HG03103 (cell line): ENCODE results near the gene SGMS1.
"Not testable (repeated sequence)": the region's sequence is repeated elsewhere in the genome, so short reads cannot be mapped to it uniquely, and the experiment has no call there.

ENCODE experiments used
- ATAC-seq: cut with Tn5 transposase; IDR thresholded peaks from one replicate; pipeline ENCODE4 v1.9.1; 2021; ENCODE audit warnings: low read depth; ENCODE audit not compliant: unreplicated experiment

The SGMS1 gene

GRCh38 chr10:50387732-50388073 lies 236.1 kb downstream of the SGMS1 start:
- no peak for ATAC-seq

DNA sequence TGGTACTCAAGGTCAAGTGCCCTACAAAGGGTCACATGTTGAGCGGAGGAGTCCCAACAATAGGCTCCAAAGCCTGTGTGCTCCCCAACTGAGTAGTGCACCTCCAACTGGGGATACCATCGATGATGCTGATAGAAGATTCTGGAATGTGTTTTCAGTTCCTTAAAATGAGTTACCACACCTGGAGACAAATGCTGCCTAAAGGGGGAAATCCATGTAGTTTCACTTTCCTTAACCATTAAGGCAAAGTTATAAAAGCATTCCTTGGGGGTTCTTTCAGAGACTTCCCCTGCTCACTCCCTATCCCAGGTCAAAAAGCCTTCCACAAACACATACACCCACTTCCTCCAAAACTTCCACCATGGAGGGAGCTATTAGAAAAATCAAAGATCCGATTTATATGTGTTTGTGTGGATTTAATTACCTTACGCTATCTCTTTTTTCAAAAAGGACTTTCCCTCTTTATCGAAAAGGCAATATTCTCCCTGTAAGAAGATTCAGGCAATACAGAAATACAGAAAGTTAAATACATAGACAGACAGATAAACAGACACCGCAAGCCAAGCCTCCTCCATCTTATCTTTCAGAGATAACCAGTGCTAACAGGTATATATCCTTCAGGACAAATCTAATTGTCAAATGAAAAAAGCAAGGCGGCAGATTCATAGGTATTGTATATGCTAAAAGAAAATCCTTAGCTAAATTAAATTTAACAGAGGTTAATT lies 236.6 kb downstream of the SGMS1 start:
- ATAC-seq = no peak

- no peak for ATAC-seq
Measured at GRCh38 chr10:50385624-50386023, 238.1 kb downstream of the SGMS1 start.

DNA sequence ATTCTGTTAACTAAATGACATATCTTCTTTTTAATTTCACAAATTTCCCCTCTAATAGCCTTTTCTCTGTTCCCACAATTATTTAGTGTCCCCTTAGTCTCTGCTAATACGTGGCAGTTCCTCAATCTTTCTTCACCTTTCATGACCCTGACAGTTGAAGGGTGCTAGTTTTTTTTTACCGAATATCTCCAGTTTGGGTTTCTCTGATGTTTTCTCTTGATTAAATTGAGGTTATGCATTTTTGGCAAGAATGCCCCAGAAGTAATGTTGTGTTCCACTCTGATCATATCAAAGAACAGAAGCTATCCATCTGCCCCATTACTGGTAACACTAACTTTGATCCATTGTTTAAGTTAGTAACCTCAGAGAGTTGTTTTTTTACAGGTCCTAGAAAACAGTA lies 238.9 kb downstream of the SGMS1 start:
- ATAC-seq = no peak

DNA sequence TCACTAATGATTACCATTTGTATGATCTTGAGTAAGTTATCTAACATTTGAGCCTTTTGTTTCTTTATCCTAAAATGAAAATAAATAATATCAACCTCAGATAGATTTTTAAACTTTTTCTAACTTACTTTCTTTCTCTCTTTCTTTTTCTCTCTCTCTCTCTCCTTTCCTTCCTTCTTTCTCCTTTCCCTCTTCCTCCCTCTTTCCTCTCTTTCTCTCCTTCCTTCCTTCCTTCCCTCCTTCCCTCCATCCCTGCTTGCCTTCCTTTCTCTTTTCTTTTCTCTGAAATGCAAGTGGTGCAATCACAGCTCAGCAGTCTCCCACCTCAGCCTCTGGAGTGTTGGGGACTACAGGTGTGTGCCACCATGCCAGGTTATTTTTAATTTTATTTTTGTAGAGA lies 239.5 kb downstream of the SGMS1 start:
- ATAC-seq = no peak

GRCh38 chr10:50382576-50383023 lies 241.2 kb downstream of the SGMS1 start:
- ATAC-seq = no peak

- no peak for ATAC-seq
Measured at GRCh38 chr10:50381642-50382041, 242.1 kb downstream of the SGMS1 start.

DNA sequence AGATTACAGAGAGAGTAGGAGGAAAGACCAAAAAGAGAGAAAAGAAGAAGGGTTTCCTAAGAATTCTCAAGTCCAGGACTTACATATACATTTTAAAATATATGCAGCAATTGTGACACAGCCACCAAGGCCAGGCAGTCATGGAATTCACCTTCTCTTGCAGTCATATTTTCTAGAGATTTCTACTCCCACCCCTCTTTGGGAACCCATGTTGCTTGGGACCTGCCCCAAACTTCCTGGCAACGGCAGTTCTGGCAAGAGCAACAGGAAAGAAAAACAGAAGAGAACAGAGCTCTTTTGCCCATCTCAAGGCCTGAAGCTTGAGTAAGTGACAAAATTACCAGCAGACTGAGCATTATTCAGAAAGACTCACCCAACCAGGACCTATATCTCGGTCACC lies 244.1 kb downstream of the SGMS1 start:
- ATAC-seq = no peak

DNA sequence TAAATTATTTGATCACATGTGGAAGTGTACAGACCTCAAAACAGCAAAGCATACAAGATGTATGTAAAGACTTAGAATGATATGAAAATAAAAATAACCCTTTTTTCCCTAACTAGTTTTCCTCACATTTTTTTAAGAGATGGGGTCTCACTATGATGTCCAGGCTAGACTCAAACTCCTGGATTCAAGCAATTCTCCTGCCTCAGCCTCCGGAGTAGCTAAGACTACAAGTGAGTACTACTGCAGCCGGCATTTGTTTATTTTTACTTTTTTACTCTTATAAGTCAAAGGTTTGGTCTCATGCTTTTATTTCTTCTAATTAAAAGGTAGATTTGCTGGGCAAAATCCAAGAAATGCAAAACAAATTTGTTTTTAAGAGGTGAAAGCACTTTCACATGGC lies 248.0 kb downstream of the SGMS1 start:
- no peak for ATAC-seq

DNA sequence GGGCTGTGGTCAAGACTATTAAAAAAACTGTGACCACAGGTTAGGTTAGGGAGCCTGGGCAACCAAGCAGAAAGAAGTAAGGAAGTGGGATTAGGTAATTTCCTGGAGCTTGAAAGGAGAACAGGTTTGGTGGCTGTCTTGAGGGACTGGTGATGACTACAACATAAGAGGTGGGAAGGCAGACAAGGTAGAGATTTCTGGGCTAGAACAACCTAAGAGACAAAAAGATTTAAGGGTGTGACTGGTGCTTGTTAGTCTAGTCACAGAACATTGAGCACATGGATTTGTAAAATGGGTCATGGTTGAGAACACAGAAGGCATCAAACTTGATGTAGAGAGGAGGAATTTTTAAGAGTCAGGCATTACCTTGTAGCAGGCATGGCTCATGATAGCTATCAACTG lies 248.7 kb downstream of the SGMS1 start:
- ATAC-seq = no peak

- ATAC-seq = no peak
Measured at GRCh38 chr10:50373821-50374501, 249.8 kb downstream of the SGMS1 start.

- ATAC-seq = no peak
Measured at GRCh38 chr10:50369931-50370330, 253.8 kb downstream of the SGMS1 start.

- ATAC-seq = no peak
Measured at GRCh38 chr10:50367732-50368131, 256.0 kb downstream of the SGMS1 start.

- ATAC-seq = not testable (repeated sequence)
Measured at GRCh38 chr10:50366421-50366820, 257.3 kb downstream of the SGMS1 start.

- not testable (repeated sequence) for ATAC-seq
Measured at GRCh38 chr10:50364730-50365129, 259.0 kb downstream of the SGMS1 start.

- ATAC-seq = peak; percentile 87
Measured at GRCh38 chr10:50362547-50363125, 261.1 kb downstream of the SGMS1 start.

- no peak for ATAC-seq
Measured at GRCh38 chr10:50361946-50362345, 261.8 kb downstream of the SGMS1 start.

DNA sequence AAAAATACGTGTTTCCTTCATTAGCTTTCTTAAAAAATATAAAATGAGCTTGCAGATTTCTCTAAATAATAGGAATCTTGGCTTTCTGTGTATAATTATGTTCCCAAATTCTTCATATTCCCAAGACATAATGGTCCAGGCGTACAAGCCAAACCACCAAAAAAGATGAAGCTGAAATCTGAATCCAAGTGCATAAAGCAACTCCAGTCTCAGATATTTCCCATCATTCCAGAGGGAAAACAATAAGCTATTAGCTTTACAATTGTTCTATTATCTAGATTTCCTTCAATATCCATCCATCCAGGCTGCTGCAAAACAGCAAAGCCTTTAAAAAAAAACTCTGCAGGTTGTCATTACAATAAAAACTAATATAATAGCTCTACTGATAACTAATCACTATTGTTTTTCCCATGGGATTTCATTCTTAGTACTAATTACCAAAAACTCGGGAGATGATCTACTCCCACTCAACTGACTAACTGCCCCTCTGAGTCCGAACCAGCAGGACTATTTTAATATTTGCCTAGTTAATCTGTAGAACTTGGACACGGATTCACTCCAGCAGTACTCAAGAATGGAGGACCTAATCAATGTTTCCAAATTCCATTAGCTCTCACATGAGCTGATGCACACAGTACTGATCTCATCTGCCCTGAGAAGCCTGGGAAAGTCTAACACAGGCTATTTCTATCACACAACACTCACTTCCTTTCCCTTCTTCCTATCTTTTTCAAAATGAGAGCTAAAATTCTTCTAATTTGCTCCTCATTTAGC lies 263.5 kb downstream of the SGMS1 start:
- no peak for ATAC-seq

DNA sequence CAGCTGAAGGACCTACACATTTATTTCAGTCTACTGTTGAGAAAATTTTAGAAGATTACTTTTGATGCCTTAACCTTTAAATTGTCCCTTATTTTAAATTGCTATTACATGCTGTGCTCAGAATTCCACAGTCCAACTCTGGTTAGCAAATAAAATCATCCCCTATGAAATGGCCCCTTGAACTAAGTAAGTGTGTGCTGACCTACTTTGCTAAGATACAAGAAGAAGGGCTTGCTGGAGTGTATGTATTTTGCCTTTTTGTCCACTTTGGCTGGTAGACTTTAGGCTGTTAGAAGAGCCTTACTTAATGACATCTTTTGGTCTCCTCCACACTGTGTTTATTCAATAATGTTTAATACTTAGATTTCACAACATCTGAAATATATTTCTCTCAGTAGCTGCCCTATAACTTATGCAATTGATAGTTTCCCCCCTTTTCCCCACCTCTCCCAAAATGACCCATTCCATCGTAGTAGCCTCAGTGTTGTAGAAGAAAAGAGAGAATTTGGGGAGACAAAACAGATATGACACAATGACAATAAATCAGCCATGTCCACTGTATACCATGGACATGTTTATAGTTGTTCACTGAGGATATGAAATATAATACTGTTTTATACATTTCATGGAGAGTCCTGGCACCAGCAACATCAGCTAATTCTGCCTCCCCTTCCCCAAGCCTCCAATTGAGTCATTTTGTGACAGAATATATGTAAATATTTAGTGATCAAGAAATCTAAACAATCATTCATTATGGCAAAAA lies 264.6 kb downstream of the SGMS1 start:
- ATAC-seq = no peak

GRCh38 chr10:50358411-50358810 lies 265.3 kb downstream of the SGMS1 start:
- no peak for ATAC-seq

GRCh38 chr10:50356481-50356832 lies 267.3 kb downstream of the SGMS1 start:
- not testable (repeated sequence) for ATAC-seq
